ENCODE results near the gene SESN2. TPM values are rescaled to one million over a fixed set of nuclear protein-coding genes. Genes with fewer than 3 reads are reported as not detected.

Gene SESN2
- polyA plus RNA-seq, 6 donors from 2014 or later = 1.6 to 4.5 (median 3.2) TPM

DNA sequence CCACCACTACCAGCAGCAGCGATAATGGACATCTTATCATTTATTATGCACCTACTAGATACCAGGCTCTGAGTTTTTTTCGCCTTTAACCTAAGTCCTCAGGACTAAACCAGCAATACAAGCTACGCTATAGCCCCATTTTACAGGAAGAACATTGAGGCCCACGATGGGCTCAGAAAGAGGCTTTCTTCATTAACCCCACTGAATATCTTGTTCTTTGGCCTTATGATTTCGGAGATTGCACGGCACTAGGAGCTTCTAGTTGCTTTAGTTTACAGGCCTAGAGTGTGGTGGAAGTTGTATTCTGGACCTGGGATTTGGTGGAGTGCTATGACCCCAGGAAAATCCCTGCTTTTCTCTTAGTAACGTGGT is 1.5 kb downstream of the SESN2 start:
- no peak overlapping the region for H3K27ac Mint-ChIP-seq
- H3K4me3 Mint-ChIP-seq = peak overlapping the region; percentile 73 to 91 (median 84)
- ATAC-seq (ENCODE audit: low read depth in 2 of 2) (no peak), DNase-seq (no peak)
- peaks cover 15 to 30% (median 26%) of the 10 kb centered on the region in 3 donors for H3K4me1 Mint-ChIP-seq
- H3K27me3 Mint-ChIP-seq = peaks cover 6 to 8% (median 7%) of the 10 kb centered on the region in 3 donors
- H3K9me3 Mint-ChIP-seq = no peaks in the 10 kb centered on the region
- no peaks in the 10 kb centered on the region for H3K36me3 Mint-ChIP-seq

GRCh38 chr1:28264897-28265296 is 5.6 kb downstream of the SESN2 start:
- no peak overlapping the region for H3K27ac Mint-ChIP-seq
- DNase-seq = no peak
- no peaks in the 10 kb centered on the region for H3K27me3 Mint-ChIP-seq
- no peaks in the 10 kb centered on the region for H3K9me3 Mint-ChIP-seq
- H3K4me3 Mint-ChIP-seq = no peak overlapping the region
- peaks cover 0 to 5% of the 10 kb centered on the region in 2 donors for H3K36me3 Mint-ChIP-seq
- peaks cover 14 to 19% (median 18%) of the 10 kb centered on the region in 3 donors for H3K4me1 Mint-ChIP-seq
- ATAC-seq (ENCODE audit: low read depth in 2 of 2) = no peak

GRCh38 chr1:28265577-28265976 is 6.3 kb downstream of the SESN2 start:
- H3K27ac Mint-ChIP-seq = peak overlapping the region in 1 of 6 donors; percentile 69
- ATAC-seq (ENCODE audit: low read depth in 2 of 2) (no peak), DNase-seq (no peak)
- peaks cover 0 to 5% of the 10 kb centered on the region in 2 donors for H3K36me3 Mint-ChIP-seq
- peaks cover 13 to 18% (median 18%) of the 10 kb centered on the region in 3 donors for H3K4me1 Mint-ChIP-seq
- no peak overlapping the region for H3K4me3 Mint-ChIP-seq
- H3K9me3 Mint-ChIP-seq = no peaks in the 10 kb centered on the region
- H3K27me3 Mint-ChIP-seq = no peaks in the 10 kb centered on the region

DNA sequence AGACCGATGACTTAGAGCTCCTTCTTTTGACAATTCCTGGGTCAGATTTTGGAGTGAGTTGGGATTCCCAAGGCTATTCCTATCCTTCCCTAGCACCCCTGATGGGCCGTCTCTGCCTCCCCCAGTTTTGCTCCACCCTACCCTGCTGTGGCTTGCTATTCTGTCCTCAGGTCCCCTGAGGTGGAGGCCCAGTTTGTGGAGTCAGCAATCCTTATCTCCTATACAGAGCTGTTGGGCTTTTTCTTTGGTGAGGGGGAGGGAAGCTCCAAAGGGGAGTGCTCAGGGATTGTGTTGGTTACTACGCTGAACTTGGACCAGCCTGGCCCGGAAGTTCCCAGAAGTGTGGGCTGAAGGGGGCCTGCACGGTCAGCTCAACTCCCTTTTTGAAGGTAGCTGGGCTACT is 7.6 kb downstream of the SESN2 start:
- no peak overlapping the region for H3K4me3 Mint-ChIP-seq
- peaks cover 0 to 5% of the 10 kb centered on the region in 2 donors for H3K36me3 Mint-ChIP-seq
- H3K27ac Mint-ChIP-seq = no peak overlapping the region
- H3K27me3 Mint-ChIP-seq = no peaks in the 10 kb centered on the region
- DNase-seq (no peak), ATAC-seq (ENCODE audit: low read depth in 2 of 2) (no peak)
- H3K4me1 Mint-ChIP-seq = peaks cover 4 to 8% (median 5%) of the 10 kb centered on the region in 3 donors
- no peaks in the 10 kb centered on the region for H3K9me3 Mint-ChIP-seq

GRCh38 chr1:28267633-28268032 is 8.3 kb downstream of the SESN2 start:
- peaks cover 4 to 8% (median 5%) of the 10 kb centered on the region in 3 donors for H3K4me1 Mint-ChIP-seq
- ATAC-seq (ENCODE audit: low read depth in 2 of 2) (no peak), DNase-seq (no peak)
- H3K27me3 Mint-ChIP-seq = no peaks in the 10 kb centered on the region
- no peak overlapping the region for H3K4me3 Mint-ChIP-seq
- H3K27ac Mint-ChIP-seq = peak overlapping the region in 1 of 6 donors; percentile 48
- H3K36me3 Mint-ChIP-seq = peaks cover 0 to 5% of the 10 kb centered on the region in 2 donors
- H3K9me3 Mint-ChIP-seq = no peaks in the 10 kb centered on the region

- no peak for ATAC-seq (ENCODE audit: low read depth in 2 of 2)
- Mint-ChIP-seq H3K4me3 (no peak overlapping the region), H3K9me3 (no peaks in the 10 kb centered on the region), H3K4me1 (peaks cover 0 to 8% (median 0%) of the 10 kb centered on the region in 3 donors), H3K36me3 (peaks cover 0 to 5% of the 10 kb centered on the region in 2 donors), H3K27me3 (no peaks in the 10 kb centered on the region), H3K27ac (no peak overlapping the region)
- DNase-seq = no peak
Measured at GRCh38 chr1:28269529-28269928, 10.2 kb downstream of the SESN2 start.

DNA sequence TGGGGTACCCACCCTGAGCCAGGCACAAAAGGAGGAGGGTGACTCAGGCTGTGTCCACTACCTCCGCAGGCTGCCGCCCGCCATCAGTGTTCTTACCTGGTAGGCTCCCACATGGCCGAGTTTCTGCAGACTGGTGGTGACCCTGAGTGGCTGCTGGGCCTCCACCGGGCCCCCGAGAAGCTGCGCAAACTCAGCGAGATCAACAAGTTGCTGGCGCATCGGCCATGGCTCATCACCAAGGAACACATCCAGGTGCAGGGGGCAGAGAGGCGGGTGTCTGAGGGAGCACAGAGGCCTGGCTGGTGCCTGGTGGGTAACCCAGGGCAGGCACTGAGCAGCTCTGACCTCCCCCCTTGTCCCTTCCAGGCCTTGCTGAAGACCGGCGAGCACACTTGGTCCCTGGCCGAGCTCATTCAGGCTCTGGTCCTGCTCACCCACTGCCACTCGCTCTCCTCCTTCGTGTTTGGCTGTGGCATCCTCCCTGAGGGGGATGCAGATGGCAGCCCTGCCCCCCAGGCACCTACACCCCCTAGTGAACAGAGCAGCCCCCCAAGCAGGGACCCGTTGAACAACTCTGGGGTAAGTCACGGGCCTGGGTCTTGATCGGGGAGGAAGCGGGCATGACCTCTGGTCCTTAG is 13.0 kb downstream of the SESN2 start:
- DNase-seq = no peak
- H3K27ac Mint-ChIP-seq = no peak overlapping the region
- ATAC-seq (ENCODE audit: low read depth in 2 of 2) = no peak
- peaks cover 0 to 5% (median 0%) of the 10 kb centered on the region in 3 donors for H3K4me1 Mint-ChIP-seq
- no peaks in the 10 kb centered on the region for H3K9me3 Mint-ChIP-seq
- peaks cover 0 to 10% of the 10 kb centered on the region in 2 donors for H3K36me3 Mint-ChIP-seq
- no peaks in the 10 kb centered on the region for H3K27me3 Mint-ChIP-seq
- no peak overlapping the region for H3K4me3 Mint-ChIP-seq

DNA sequence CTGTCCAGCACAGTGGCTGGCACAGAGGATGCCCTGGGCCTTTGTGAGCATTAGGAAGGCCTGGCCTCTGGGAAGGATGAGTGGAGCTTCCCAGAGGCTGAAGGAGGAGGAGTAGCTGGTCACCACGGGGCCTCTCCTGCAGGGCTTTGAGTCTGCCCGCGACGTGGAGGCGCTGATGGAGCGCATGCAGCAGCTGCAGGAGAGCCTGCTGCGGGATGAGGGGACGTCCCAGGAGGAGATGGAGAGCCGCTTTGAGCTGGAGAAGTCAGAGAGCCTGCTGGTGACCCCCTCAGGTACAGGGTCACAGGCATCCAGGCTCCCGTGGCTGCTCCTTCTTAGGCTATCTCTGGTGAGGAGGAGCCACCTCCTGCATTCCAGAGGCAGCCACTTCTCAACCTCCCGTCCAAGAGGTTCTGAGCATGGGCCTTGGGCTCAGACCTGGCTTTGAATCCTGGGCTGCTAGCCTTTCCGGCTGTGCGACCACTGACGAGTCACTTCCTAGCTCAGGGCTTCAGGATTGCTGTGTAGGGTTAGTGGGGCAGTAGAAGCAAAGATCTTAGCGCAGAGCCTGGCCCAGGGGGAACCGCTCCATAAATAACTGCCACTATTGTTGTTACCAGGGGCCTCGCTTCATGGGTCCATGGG is 14.0 kb downstream of the SESN2 start:
- peaks cover 10 to 19% of the 10 kb centered on the region in 2 donors for H3K36me3 Mint-ChIP-seq
- H3K27ac Mint-ChIP-seq = no peak overlapping the region
- DNase-seq = no peak
- H3K9me3 Mint-ChIP-seq = no peaks in the 10 kb centered on the region
- no peak for ATAC-seq (ENCODE audit: low read depth in 2 of 2)
- H3K4me3 Mint-ChIP-seq = no peak overlapping the region
- H3K27me3 Mint-ChIP-seq = no peaks in the 10 kb centered on the region
- H3K4me1 Mint-ChIP-seq = no peaks in the 10 kb centered on the region

GRCh38 chr1:28278763-28279162 is 19.4 kb downstream of the SESN2 start:
- Mint-ChIP-seq H3K4me1 (no peaks in the 10 kb centered on the region), H3K9me3 (no peaks in the 10 kb centered on the region), H3K4me3 (no peak overlapping the region), H3K36me3 (peaks cover 19 to 22% of the 10 kb centered on the region in 2 donors), H3K27ac (no peak overlapping the region), H3K27me3 (no peaks in the 10 kb centered on the region)
- ATAC-seq (ENCODE audit: low read depth in 2 of 2) = no peak
- no peak for DNase-seq

DNA sequence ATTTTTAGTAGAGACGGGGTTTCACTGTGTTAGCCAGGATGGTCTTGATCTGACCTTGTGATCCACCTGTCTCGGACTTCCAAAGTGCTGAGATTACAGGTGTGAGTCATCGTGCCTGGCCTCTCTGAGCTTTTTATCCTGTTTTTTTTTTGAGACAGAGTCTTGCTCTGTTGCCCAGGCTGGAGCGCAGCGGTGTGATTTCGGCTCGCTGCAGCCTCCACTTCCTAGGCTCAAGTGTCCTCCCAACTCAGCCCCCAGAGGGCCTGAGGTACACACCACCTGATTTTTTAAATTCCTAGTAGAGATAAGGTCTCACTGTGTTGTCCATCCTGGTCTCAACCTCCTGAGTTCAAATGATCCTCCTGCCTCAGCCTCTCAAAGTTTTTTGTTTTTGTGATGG is 20.4 kb downstream of the SESN2 start:
- ATAC-seq (ENCODE audit: low read depth in 2 of 2) (no peak), DNase-seq (no peak)
- Mint-ChIP-seq H3K27me3 (no peaks in the 10 kb centered on the region), H3K4me3 (no peak overlapping the region), H3K36me3 (peaks cover 19 to 22% of the 10 kb centered on the region in 2 donors), H3K4me1 (no peaks in the 10 kb centered on the region), H3K27ac (peak overlapping the region in 2 of 6 donors; percentile 19 to 64), H3K9me3 (no peaks in the 10 kb centered on the region)

DNA sequence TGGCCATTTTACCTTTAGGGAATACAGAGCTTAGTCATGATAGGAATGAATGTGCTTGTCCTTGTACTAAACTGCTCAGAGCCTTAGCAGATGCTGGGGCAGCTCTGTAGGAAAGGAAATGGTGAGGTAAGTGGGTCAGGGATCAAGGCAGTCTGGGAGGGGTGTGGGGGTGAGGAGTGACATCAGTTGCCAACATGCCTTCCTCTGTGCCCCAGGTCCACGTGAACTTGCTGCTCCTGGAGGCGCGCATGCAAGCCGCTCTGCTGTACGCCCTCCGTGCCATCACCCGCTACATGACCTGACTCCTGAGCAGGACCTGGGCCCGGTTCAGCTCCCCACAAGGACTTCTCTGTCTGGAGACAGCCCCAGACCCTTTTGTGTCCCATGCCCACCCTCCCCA is 21.2 kb downstream of the SESN2 start:
- ATAC-seq (ENCODE audit: low read depth in 2 of 2) (no peak), DNase-seq (no peak)
- no peaks in the 10 kb centered on the region for H3K9me3 Mint-ChIP-seq
- peak overlapping the region in 1 of 6 donors; percentile 37 for H3K27ac Mint-ChIP-seq
- H3K36me3 Mint-ChIP-seq = peaks cover 14 to 22% of the 10 kb centered on the region in 2 donors
- no peaks in the 10 kb centered on the region for H3K27me3 Mint-ChIP-seq
- no peak overlapping the region for H3K4me3 Mint-ChIP-seq
- no peaks in the 10 kb centered on the region for H3K4me1 Mint-ChIP-seq

GRCh38 chr1:28280977-28281381 is 21.7 kb downstream of the SESN2 start:
- Mint-ChIP-seq H3K27ac (no peak overlapping the region), H3K36me3 (peaks cover 14 to 22% of the 10 kb centered on the region in 2 donors), H3K9me3 (no peaks in the 10 kb centered on the region), H3K27me3 (no peaks in the 10 kb centered on the region), H3K4me3 (no peak overlapping the region), H3K4me1 (no peaks in the 10 kb centered on the region)
- DNase-seq = no peak
- ATAC-seq (ENCODE audit: low read depth in 2 of 2) = no peak

- H3K4me3 Mint-ChIP-seq = no peak overlapping the region
- no peak overlapping the region for H3K27ac Mint-ChIP-seq
- ATAC-seq (ENCODE audit: low read depth in 2 of 2) (no peak), DNase-seq (no peak)
- H3K36me3 Mint-ChIP-seq = peaks cover 14 to 22% of the 10 kb centered on the region in 2 donors
- H3K9me3 Mint-ChIP-seq = no peaks in the 10 kb centered on the region
- no peaks in the 10 kb centered on the region for H3K4me1 Mint-ChIP-seq
- H3K27me3 Mint-ChIP-seq = no peaks in the 10 kb centered on the region
Measured at GRCh38 chr1:28281608-28282425, 22.5 kb downstream of the SESN2 start.
